HG03139 (cell line): ENCODE results near the gene POLE.

ENCODE experiments used
- ATAC-seq: cut with Tn5 transposase; IDR thresholded peaks from one replicate; pipeline ENCODE4 v1.9.1; 2021; ENCODE audit not compliant: unreplicated experiment

The POLE gene

DNA sequence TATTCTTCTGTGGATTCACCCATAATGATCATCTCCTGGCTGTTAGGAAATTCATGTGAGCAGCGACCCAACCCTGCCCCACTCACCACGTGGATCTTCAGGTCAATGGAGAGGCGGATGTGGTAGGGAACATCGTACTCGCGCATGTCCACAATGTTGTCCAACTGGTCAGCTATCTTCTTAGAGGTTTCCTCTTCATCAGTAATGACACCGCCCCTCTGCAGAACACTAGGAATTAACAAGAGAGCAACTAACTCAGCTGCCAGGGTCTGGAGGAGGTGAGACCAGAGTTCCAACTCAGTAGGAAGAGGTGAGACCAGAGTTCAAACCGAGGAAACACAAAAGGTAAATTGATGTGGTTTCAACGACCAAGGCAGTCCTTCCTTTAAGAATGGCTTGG is 9.7 kb downstream of the POLE start:
- ATAC-seq = no peak

DNA sequence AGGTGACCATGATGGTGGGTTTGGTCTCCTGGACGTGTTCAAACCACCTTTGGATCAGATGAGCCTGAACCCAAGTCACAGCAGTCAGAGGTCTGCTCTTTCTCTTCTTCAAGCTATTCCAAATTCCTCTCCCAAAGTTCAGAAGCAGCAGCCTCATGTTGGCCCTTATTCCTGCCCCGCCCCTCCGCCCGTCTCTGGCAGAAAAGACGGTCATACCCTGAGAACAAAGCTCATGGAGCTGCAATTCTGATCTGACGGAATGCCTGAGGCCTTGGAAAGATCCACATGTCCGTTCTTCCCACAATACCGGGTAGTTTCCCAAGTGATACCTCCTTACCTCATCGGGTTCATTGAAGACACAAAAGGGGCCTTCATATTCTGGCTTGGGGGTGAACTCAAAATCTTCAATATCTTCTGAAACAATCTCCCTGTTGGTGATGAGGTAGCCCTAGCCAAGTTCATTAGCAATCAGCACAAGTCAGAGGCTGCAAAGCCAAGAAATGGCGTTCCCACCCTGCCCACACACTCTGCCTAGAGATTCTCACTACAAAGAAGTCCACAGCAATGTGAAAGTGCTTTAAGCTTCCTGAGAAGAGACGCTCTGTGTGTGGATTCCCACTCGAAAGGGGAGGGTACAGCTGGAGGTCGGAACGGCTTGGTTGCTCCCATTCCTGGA is 11.2 kb downstream of the POLE start:
- ATAC-seq = no peak

DNA sequence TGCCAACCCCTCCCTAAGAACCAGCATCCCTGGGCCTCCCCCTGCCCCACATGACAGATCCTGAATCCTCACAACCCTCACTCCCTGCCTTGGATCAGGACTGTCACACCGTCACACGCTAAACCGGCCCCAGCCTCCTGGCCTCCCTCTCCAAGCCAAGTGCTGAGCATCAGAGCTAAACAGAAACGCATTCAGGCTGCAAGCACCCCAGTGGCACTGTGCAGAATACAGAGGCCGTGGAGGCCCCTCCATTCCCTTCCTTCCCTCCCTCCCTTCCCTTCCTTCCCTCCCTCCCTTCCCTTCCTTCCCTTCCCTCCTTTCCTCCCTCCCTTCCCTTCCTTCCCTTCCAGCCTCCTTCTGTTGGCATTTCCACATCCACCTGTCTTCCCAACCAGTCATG is 12.6 kb downstream of the POLE start:
- no peak for ATAC-seq

DNA sequence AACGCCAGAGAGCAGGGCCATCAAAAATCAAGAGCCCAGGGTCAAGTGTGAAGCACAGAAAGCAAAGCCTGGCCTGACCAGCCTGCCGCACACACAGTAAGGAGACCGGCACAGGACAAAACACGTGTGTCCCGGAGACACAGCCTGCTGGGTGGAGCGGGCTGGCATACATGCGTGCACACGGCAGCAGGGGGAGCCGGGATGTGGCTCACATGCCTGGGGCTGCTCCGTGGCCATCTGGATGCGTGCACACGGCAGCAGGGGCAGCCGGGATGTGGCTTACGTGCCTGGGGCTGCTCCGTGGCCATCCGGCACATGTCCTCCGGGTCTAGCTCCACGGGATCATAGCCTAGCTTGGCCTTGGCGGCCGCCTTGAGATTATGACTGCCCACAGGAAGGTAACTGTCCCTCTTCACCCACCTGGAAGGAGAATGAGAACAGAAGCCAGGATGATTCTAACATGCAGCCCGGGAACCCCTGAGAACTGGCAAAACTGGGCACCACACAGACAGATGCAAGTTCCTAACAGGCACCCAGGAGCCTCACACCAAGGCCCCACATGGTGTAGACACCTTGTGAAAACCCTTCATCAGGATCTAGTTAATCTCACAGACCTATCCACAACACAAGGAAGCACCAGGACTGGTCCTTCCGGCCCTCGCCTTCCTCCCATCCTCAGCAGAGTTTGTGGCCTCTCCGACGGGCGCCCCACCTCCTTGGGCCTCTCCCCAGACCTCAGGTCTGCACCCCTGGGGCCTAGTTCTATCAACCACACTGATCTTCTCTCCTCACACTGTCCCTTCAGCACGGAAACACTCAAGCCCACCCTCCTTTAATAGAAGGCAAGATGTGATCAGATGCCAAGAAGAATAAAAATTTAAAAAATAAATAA is 13.6 kb downstream of the POLE start:
- no peak for ATAC-seq

DNA sequence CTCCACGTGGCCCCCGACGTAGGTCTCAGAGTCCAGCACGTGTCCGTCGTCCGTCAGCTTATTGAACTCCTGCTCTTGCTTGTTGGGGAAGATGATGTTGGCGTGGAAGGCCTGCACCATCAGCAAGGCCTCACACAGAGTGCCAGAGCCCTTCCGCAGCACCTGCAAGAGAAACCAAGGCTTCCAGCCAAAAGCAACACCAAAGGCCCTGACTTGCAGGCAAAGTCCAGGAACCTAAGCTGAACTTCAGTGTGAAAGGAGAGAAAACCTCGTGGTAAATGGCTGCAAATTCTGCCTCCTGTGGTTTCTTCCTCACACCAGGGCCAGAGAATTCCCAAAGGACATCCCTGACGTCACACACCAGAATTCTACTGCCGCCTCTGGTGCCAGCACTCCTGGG is 14.5 kb downstream of the POLE start:
- ATAC-seq = no peak

DNA sequence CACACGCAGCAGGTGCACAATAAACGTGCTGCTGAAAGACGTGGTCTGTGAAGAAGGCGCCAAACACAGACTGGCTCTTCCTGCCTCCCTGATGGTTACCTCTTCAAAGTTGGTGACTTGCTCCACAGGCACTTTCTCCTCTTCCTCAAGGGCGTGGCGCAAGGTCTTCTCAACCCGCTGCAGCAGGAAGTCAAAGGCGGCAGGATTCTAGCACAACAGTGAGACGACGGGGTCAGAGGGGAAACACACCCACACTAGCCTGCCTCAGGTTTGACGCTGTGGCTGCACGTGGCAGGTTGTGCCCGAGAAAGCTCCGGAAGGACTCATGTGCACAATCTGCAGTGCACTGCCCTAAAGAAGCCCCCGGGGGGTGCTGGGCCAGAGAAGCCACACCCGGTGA is 15.0 kb downstream of the POLE start:
- ATAC-seq = no peak

DNA sequence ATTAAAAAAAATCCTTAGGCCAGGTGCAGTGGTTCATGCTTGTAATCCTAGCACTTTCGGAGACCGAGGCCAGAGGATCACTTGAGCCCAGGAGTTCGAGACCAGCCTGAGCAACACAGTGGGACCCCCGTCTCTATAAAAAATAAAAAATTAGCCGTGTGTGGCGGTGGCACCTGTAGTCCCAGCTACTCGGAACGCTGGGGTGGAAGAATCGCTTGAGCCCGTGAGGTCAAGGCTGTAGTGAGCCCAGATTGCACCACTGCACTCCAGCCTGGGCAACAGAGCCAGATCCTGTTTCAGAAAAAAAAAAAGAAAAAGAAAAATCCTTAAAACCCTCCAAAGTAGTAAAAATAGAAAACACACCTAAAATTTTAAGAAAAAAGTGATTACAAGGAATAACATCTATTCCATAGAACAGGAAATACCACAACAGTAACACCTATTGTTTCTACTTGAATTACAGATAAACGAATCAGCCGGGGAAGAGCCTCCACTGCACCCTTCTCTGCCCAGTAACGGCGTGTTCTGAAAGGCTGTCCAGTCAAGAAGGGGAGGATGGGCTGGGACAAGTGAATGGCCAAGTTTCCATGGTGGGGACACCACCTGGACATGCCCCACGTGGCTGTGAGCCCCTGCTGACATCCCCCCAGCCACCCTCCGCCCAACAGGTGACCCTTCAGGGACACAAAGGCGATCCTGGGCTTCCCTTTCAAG is 17.8 kb downstream of the POLE start:
- ATAC-seq = no peak

DNA sequence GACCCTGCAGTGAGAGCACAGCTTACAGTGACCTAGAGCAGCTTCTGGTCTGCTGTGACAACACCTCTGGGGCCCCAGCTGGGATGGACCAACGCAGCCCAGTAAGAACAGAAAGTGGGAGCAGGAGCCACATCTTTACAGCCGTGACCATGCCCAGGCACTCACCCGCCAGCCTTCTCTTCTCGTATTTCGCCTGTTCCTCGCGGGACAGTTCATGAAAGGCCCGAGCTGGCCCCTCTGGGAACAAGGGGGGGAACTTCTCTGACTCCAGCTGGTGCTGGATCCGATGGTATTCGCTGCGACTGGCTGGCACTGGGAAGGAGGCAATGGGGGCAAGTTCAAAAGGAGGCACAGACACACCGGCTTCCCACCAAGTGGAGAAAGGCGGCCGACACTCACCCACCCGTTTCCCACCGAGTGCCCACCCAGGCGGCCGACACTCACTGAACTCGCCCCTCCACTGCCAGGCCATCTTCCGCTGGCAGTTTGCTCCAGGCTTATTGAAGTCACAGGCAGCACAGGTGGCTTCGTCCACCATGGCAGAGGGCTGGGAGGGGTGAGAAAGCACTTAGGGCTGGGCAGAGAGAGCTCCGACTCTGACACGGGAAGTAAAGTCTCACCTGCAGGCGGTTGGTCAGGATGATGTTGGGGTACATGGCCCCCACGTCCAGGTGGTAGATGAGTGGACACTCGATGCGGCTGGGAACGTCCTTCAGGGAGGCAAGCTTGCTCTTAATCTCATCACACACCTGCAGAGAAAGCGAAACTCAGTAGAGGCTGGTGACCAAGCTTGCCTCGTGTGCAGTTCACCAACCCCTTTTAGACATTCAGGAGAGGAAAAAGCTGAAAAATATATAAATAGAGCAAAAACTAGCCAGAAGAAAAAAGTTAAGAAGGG is 18.7 kb downstream of the POLE start:
- ATAC-seq = no peak

DNA sequence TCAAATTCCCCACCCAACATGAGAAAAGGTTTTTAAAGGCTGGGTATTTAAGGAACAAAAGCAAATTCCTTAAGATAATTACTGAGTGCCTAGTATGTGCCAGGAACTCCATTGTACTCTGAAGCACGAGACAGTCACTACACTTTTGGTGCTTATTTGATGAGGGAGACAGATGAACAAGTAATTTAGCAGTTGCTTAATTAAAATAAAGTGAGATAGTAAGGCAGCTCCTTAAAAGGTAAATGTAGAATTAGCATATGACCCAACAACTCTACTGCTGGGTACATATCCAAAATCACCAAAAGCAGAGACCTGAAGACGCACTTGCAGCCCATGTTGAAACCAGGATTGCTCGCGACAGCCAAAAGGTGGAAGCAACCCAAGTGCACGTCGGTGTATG is 21.3 kb downstream of the POLE start:
- no peak for ATAC-seq

DNA sequence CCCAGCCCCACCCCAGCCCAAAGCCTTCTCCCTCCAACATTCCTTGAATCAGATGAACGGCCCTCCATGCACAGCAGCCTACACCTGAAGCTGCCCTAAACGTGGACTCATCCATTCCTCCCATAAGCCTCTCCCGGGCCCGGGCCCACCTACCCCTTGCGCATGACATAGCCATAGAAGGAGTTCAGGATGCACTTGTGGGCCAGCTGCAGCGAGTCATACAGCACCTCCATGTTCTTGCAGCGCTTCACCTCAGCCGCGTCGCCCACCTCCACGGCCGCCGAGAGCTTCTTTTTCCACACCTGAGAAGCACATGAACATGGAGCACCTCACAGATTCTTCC is 22.0 kb downstream of the POLE start:
- ATAC-seq = no peak

DNA sequence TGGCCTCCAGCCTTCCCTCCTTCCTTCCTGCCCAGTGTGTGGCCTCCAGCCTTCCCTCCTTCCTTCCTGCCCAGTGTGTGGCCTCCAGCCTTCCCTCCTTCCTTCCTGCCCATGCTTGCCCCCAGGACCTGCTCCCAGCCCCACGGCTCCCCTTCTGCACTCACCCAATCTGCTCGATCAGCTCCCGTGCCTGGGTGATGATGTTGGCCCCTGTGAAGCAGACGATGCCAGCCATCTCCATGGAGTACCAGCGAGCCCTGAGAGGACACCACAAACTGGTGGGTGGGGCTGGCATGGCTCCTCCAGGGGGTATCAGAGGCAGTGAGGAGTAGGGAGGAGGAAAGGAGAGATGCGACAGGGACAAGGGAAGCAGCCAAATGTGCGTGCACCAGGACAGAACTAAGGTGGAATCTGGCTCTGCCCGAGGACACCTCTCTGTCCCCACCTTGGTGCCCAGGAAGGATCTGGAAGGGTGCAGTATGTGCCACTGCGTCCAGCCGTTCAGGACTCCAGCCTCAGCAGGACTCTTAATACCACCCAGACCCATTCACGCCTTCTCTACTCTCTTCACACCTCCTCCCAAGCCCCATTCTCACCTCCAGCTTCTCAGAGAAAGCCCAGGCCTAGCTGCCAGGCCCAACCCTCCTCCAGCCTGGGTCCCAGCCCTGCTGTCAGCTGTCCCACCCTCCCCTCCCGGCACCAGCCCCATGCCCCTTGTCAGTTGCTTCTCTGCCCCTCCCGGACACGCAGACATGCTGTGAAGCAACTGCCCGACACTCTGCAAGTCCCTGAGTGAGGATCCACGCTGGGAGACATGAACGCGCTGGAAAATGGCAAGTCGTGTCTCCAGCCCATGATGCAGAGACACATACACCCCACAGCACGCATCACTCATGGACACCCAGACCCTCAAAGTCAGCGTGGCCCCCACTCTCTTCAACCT is 22.7 kb downstream of the POLE start:
- no peak for ATAC-seq

DNA sequence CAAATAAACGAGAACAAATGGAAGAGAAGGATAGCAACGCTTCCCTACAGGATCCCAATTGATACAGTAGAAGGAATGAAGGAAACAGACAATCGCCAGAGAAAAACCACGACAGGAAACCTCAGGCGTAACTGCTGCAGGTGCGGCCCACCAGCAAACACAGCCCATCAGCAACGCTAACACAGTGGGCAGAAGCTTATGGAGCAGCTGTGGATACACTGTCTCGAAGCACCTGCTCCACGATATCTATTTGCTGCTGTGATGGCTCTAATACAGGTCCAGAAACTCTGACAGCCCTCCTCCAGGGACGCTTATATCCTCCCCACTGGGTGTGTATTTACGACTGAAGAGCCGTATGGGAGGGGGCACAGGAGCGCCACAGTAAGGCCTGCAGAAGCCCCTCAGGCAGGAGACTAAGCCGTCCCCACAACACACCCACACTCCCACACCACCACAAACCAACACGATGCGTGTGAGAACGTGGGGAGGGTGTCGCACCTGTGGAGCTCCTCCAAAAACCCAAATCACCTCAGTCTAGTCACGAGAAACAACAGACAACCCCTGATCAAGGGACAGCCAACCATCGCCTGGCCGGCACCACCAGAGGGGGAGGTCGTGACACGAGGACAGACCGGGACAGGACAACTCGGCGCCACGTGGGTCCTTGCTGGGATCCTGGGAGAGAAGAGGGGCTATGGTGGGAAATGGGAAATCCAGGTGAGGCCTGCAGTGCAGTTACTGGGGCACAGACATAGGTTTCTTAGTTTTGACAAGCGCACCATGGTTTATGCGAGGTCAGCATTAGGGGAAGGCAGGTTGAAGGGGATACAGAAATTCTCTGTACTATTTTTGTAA is 24.0 kb downstream of the POLE start:
- no peak for ATAC-seq

DNA sequence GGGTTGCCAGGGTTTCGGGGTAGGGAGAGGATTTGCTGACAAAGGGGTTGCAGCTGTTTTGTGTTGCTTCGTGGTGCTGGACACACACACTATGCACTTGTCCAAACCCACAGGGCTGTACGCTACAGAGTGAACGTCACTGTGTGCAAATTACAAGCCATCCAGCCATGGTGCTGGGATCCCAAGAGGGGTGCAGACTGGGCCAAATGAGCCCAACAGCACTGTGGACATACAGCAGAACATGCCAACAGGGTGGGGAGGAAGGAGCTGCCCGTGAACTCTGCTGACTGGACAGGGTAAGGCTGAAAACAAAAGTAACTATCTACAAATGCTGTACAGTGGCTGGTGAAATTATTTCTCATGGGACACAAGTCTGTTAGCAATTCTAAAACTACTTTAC is 25.2 kb downstream of the POLE start:
- ATAC-seq = no peak

DNA sequence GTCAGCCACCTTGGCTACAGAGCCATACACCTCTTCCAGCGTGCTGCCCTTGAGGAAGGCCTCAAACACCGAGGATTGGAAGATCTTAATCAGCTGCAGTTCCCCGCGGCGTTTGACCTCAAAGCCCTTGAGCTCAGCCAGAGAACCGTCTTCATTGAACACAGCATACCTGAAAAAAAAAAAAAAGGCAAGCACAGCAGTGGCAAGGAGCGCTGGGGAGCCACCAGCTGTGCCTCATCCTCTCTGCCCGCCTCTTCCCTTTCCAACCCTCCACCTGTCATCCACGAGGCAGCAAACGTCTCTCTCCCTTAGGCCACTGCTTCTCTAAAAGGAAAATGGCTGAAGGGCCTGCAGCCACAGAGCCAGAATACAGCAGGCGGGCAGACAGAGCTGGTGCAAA is 26.1 kb downstream of the POLE start:
- ATAC-seq = no peak

DNA sequence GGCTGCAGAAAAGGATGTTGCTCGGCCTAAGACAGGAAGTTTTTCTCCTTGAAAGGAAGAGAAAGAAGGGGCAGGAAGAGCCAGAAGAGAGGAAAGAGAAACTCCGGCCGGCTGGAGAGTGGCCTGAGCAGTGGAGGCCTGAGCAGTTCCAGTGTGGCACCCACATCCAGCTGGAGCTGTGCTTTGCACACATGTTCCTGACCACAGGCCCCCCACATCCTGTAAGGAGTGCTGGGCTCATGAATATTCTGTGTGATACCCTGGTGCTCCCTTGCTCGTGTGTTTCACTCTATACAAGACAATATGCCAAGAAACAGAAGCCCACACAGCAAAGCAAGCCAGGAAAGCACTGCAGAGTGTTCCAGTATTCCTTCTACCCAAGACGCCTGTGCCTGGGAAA is 27.1 kb downstream of the POLE start:
- ATAC-seq = no peak

DNA sequence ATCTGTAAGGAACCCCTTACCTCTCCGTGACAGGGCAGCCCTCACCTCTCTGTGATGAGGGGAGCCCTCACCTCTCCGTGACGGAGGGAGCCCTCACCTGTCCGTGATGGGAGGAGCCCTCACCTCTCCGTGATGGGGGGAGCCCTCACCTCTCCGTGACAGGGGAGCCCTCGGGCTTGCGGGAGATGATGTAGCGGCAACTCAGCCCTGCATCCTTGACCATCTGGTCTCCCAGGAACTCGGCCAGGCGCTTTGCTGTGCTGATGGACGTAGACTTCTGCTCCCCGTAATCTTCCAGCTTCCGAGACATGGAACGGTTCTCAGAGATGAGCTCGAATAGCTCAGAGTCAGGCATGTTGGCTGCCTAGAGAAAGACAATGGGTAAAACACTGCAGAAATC is 28.0 kb downstream of the POLE start:
- no peak for ATAC-seq

DNA sequence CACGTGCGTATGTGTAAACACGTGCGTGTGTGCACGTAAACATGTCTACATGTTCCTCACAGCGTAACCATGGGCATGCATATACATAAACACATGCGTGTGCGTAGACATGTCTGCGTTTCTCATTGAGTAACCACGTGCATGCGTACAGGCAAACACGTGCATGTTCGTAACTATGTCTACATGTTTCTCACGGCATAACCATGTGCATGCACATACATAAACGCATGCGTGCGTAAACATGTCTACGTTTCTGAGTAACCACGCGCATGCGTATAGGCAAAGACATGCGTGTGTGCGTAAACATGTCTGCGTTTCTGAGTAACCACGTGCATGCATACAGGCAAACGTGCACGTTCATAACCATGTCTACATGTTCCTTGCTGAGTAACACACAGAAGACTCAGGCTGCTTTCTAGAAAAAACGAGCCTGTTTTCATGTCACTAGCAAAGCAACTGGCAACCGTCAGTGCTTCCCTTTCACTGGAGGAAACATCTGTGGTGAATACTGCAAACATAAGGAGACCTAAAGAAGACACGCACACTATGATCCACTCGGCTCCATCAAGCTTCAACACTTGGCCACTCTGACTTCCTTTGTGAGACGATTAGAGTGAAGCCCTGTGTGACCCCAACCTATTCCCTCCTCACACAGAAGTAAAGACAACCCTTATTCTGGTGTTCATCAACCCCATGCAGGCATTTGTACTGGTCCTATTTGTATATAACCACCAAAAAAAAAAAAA is 28.8 kb downstream of the POLE start:
- ATAC-seq = no peak

DNA sequence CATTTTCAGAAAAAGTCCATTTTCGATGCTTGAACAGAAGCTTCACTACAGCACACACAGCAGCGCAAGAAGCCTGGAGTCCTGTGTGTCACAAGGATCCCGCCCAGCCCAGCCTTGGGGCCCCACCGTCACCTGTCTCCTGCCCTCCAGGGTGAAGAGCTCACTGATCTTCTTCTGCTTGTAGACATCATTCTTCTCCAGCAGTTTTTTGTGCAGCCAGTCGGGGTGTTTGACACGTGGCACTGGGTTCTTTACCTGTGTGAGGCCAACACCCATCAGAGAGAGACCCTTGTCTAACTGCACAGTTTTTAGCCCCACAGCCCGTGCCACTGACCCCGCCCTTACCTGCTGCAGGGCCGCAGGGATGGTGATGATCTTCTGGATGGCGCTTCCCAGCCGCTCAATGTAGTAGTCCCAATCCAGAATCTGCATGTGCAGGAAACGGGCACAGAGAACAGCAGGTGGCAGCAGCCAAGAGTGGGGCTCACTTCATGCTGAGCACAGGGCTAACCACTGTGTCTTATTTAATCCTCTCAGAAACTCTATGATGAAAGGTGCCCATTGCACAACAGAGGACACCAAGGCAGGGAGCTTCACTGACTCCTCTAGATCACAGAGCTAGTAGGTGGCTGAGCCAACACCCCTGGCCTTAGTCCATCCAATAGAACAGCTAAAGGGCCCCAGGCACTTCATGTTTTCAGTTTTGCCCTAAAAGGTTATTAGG is 30.0 kb downstream of the POLE start:
- ATAC-seq = no peak
